Fibroblast of peridontal ligament (primary cell): ENCODE results near the gene SPATS2.

ENCODE experiments used
- DNase-seq: peaks from one replicate; pipeline ENCODE4 v3.0.0-alpha.2; 2010; ENCODE audit errors: extremely low read depth

The SPATS2 gene

DNA sequence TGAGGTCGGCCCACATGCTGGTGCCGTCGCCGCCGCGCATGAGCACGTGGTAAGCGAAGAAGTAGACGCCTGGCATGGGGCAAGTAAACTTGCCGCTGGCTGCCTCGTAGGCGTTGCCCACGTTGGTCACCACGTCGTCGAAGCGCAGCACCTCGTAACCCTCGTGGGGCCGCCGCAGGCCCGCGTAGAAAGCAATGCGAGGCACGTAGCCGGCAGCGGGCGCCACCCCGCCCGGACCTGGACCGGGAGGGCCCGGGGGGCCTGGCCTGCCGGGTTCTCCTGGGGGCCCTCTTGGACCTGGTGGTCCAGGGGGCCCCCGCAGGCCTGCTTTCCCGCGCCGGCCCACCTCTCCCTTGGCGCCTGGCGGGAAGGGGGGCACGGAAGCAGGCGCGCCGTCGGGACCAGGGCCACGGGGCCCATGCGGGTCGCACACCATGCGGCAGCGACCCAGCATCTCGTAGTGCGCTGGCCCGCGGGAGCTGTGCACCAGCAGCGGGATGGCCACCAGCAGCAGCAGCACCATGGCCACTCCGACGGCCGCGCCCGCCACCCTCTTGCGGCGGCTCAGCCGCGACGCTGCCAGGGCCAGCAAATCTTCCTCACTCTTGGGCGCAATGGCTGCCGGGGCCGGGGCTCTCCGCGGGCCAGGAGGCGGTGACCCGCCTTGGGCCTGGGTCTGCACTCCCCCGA lies 31.2 kb upstream of the SPATS2 start:
- DNase-seq = no peak

DNA sequence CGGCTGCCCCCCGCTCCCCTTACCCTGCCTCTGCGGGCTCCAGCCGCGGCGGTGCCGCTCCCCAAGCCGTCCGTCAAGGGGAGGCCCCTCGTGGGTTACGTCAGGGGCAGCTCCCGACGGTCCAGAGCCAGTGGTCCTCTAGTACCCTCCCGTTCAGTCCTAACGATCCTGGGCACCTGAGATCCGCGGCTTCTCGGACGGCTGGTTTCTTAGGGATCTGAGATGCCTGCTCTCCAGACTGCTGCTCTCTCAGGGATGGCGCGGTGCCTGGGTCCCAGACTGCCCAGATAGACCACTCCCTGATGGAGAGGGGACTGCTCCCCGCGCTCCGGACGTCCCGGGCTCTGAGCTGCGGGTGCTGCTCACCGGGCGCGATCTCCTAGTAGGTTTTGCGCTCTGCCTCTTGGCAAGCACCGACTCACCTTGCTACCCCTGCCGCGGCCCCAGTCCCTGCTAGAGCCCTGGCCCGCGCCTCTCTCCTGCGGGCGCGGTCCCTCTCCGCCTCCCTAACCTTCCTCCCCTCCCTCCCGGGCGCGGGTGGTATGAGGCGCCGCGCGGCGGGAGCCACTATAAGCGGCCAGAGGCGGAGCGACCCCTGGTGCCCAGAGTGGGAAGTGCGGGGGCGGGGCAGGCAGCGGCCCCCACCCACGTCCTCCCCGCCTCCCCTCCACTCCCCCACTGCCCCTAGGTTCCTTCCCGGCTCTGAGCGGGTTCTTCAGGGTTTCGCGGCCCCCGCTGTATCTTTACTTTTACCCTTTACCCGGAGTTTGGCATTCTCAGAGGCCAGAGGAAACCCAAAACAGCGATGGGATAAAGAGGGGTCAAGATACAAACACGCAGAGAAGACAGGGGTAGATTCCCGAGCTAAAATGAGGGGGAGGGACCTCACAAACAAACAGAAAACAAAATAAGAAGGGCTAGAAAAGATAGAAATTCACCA lies 30.3 kb upstream of the SPATS2 start, which contains the start of gene C1QL4:
TSS of gene C1QL4 (minus strand) at position 544 of the 940 bp plus-strand sequence. CDS start 711 bp downstream, outside the sequence.
- DNase-seq = peak; percentile 39

DNA sequence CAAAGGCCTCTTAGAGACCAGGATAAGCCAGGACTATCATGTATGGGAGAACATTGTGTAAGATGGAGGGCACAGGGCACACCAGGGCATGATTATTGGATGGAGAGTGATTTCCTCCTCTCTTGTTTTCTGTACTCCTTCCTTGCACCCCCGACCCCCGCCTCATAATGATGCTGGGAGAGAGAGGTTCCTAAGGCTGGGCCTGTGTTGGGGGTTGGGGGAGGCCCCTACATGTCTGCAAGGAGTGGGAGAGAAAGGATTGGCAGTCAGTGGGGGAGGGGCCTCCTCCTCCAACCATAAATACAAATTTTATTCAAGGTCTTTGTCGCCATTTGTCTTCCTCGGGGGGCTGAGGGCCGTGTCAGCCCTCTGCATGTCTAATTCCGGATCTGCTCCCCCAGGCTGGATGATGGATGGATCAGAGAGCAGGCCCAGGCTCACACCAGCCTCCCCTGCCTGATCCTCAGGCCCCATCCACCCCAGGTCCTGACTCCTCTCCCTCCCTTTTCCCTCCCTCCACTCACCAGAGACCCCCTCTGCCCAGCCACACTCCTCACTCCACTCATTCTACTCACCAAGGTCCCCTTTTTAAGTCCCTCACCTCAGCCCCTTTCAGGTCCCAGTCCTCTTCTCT lies 28.3 kb upstream of the SPATS2 start:
- DNase-seq = no peak

DNA sequence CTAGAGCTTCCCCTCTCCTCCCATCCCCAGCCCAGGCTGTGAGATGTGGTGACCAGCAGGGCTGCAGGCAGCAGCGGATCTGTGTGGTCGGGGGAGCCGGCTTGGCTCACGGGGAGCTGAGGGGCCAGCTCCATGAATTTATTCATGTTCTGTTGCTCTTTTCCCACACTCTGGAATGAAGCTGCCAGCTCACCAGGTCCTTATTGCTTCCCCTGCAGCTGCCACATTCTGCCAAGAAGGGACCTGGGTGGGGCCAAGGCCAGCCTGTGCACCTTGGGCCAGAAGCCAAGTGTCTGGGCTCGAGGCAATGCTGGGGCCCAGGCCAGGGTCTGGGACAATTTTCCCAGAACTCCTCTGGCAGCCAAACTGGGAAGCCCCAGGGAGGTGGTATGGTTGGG lies 27.8 kb upstream of the SPATS2 start:
- DNase-seq = no peak

DNA sequence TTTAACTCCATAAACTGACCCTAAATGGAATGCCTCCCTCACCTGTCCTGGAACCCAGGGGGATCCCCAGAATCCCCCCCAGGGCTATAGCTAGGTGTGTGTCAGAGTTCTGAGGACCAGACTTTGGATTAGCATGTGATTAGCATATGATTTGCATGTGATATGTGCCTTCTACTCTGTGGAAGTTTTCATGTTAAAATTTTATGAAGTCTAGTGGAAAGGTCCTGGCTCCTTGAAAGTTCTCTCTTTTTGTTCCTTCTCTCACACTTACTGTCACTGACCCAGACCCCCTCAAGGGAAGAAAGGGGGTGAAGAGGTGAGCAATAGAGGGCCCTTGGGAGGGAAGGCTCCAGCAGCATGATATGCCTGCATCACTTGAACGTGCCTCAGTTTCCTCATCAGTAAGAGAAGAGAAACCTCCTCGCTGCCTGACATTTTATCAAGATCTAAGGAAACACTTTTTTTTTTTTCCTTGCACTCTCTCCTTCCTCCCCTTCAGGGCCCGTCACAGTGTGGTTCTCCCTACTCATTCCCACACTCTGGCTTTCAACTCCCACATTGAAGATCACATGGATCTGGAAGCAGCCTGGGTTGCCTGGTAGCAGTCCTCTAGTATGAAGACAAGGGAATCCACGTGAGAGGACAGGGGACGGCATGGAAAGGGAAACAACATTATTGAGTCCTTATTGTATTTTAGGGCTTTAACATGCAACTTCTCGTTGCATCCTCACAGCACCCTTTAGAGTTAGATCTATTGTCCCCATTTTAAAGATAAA lies 27.0 kb upstream of the SPATS2 start:
- no peak for DNase-seq

DNA sequence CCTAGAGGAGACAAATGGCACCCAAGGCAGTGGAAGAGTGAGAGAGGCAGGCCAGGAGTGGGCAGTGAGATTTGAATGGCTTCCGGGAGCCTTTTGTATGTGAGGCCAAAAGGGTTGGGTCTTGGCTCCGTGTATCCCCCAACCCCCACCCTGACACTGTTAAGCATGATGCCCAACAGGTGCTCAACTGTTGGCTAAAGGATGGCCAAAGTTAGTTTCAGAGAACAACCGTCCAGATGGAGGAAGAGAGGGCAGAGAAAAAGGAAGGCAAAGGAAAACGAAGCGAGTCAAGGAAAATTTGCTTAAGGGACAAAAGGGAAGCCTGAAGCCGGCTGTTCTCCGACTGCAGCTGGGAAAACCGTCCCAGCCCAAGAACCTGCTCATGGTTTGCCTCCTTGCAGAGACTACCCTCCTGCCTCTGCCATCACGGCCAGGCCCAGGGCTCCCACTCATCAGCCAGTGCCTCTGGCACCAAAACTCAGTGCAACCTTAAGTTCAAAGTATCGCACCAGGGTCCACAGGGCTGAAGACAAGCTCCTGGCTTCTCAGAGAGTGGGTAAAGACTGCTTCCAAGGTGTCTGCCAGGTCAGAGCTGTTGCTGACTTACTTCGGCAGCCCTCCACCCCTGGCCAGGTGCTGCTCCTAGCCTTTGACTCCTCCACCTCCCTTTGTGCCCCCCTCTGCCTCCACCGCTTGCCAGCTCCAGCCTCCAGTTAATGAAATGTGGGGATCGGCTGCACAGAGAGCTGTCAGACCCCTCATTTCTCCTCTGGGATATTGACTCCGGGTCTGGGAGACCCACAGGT lies 26.1 kb upstream of the SPATS2 start:
- no peak for DNase-seq

DNA sequence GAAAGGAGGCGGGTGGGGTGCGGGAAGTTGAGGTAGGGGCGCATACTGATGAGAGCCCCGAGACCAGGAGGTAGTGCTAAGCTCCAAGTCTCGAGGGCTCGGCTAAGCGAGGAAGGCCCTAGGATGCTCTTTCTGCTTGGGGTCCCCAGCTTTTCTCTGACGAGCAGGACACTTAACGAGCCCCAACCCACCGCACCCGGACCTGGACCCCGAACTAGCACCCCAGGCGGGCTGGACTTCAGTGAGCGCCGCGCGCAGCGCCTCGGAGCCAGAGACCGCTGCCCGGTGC lies 25.5 kb upstream of the SPATS2 start:
- DNase-seq = no peak

DNA sequence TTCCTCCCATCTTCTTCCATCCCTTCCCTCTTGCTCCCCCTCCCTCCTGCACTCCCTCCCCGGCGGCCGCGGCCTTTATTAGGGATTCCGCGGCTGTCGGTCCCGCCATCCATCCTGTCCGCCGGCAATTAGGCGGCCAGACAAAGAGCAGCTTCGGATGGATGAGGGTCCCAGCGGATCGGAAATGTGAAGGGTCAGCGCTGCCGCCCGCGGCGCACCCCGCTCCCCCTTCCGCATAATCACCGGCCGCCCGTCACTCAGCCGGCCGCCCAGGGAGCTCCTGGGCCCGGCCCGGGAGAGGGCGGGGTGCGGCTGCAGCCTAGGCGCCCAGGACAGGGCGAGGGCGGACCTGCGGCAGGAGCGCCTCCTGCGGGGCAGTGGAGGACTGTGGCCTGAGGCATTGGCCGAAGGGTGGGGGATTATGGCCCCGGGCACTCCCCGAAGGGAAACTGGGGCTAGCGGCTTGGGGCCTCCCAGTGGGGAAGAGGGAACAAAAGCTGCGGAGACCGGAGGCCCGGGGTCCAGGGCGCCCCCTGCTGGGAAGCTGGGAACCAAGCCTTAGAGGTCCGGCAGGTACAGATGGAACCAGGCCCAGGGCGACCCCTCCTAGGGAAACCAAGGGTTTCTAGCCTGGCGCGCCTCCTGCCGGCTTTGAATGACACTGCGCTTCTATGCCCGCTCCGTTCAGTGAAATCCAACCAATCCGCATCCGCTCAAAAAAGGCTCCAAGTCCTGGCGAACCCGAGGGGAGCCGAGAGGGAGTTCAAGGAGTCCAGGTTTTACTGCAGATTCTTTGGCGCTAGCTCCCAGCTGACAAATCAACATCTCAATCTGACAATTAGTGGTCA lies 25.0 kb upstream of the SPATS2 start:
- DNase-seq = peak; percentile 56

DNA sequence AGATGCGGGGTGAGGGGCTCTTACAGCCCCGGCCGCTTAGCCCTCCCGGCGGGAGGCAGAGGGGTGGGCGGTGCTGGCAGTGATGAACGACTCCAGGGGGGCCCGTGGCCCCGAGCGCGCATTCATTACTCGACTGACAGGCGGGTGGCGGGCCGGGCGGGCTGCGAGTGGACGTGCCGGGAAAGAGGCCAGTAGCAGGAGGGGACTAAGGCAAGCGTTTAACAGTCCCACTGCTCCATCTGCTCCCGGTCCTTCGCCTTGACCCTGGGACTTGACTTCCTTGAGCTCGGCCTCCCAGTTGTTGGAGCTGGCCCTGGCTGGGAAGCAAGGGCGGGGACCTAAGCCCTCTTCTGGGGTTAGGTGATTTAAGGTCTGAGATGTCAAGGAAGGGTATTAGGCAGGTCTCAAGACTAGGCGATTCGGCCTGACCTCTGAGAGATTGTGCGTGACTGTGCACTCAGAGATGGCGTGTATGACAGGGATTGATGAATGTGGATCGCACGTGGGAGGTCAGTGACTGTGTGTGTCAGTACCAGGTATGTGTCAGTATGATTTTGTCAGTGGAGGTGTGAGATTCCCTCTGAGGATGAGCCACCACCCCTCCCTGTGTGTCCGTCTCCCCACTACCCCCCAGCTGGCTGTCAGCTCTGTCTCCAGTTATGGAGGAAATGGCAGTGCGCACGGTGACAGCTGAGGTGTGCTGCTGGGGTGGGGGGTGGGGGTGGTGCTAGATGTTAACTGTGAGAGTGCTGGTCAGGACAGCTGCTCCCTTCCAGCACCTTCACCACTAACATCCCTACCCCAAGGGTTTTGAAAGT lies 24.1 kb upstream of the SPATS2 start:
- DNase-seq = no peak

DNA sequence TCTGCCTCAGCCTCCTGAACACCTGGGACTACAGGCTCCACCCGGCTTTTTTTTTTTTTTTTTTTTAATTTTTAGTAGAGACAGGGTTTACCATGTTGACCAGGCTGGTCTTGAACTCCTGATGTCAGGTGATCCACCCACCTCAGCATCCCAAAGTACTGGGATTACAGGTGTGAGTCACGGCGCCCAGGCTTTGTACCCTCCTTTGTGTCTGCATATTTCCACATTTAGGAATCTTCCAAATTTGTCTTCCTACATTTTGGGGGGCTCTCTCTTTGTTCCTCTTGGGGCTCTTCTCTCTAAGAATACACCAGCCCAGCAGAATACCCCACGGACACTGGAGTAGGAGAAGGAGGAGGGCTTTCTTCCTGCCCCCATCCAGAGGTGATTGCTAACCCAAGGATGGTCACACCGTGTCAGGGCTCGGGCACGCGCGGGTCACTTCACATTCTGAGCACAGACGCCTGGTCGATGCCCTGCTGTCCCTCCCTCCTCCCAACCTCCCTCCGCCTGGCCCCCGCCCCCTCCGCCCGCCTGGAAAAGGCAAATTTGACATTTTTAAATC lies 22.7 kb upstream of the SPATS2 start:
- DNase-seq = no peak

DNA sequence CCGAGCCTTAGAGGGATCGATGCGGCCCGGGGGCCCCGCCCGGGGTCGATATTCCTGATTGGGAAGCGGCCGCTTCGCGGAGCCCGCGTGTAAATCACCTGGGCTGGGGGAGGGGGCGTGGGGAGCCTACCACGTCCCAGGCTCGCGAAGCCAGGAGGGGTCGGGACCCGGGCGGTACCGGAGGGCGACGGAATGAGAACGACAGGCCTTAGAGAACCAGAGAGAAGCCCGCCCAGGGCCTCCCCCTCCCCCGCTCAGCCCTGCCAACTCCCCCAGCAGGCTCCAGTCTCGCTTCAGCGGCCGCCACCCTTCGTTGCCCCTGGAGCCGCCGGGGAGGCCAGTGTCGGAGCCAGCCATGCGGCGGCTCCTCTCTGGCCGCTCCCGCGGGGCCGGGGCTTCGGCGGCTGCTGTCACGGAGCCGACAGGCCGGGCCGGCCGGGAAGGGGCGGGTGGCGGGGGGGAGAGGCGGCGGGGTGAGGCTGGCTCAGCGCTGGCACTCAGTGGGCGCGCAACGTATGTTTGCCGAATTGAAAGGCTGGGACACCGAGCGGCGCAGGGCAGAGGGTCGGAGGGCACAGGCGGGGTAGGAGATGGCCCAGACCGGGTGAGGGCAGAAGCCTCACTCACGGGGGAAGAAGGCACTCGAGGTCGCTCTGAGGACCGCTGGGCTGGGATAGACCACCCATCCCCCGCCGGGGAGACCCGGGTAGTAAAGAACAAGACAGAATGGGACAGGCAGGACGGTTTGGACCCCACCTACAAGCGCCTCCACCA lies 22.0 kb upstream of the SPATS2 start:
- DNase-seq = no peak

DNA sequence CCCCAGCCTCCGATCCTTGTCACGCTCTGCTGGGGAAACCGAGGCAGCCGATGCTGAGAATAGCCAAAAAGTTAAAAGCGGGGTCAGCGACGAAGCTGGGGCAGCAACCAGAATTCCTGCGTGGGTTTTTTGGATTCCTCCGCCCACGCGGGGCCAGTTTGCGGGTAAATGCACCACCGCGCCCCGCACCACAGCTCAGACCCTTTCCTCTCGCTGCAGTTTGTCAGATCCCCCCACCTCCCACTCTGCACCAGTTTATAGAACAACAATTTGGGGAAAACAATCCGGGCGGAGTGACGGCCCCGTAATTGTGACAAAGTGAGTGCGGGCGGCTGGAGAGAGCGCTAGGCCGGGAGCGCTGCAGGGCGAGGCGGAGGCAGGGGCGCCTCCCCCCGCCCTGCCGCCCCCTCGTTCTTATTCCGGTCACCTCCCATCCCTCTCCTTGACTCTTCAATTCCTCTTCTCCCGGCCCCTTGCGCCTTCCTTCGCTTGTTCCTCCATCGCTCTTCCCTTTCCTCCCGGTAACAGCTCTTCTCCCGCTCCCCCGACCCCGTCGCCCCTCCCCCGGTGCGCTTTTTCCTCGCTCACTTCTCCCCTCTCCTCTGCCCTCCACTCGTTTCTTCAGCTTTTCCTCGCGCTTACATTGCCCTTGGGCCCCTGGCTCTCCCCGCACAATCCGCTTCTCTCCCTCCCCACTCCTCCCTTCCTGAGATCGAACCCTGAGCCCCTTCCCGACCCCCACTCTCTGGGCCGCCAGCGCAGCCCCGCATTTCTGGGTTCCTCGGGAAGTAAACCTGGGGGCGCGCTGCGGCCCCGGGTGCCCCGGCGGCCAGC lies 21.2 kb upstream of the SPATS2 start:
- no peak for DNase-seq

DNA sequence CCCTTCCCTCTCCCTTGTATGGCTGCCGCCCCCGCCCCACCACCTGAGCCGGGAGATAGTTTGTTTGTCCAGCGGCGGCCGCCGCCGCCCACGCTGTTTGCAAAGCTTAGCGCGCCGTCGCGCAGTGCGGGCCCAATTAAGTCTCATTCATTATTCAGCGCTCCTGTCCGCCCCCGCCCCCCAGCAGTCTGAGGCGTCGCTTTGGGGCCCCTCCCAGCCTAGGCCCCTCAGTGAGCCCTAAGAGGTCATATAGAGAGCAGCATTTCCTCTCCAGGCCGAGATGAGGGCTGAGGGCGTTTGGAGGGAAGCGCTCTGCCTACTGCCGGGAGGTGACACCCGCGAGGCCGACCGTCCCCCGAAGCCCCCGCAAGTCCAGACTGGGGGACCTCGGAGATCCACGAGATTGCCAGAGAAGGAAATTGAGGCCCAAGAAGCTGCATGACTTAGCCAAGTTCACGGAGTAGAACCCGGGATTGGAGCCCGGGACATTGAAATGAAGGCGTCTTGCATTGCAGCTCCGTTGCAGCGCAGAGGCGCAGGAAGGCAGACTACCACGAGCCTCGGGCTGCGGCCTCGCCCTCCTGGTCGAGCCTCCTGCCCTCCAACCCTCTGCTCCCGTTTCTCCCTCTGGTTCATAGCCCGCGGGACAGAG lies 20.5 kb upstream of the SPATS2 start, which contains the start of gene DNAJC22:
TSS of gene DNAJC22 (plus strand) at position 230 of the 652 bp plus-strand sequence. CDS start 1,985 bp downstream, outside the sequence.
- no peak for DNase-seq

DNA sequence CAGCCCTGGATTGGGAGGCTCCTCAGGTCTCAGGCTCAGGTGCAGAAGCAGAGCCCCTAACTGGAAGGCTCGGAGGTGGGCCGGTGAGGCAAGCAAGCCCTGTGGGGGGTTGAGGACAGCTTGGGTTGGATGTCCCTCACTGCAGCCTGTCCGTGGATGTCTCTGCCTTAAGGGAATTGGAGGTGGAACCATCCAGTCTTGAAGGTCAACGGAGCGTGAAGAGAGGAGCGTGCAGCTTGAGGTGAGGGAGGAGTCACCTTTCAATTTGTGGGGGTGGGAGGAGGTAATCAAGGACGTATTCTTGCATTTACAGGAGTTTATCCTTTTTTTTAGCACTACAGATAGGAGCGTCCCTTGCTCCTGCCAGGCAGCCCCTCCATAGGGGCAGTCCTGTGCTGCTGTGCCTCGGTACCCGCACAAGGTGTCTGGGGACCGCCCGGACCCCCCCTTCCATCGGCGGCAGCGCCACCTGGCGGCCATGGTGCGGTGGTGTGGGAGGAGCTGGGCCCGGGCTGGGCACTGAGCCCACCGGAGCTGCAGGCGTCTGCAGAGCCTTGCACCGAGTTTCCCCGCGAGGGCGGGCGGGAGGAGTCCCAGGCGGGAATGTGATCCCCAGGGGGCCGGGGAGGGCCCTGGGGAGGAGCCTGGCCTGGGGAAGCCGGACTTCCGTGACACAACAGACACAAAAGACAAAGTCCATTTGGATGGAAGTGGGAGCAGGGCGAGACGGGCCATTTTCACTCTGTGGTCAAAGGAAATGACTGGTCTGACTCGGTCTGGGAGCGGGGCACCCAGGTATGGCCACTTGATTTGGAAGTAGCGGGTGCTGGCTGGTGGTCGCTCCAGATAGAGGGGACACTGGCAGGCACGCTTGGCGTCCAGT lies 19.7 kb upstream of the SPATS2 start:
- peak; percentile 35 for DNase-seq

DNA sequence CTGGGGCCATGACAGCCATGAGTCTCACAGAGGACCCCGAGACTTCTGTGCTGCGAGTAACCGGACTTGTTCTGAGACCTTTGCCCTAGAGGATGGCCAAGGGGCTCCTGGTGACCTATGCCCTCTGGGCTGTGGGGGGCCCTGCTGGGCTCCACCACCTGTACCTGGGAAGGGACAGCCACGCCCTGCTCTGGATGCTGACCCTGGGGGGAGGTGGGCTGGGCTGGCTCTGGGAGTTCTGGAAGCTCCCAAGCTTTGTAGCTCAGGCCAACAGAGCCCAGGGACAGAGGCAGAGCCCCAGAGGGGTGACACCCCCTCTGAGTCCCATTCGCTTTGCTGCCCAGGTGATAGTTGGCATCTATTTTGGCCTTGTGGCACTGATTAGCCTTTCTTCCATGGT lies 18.5 kb upstream of the SPATS2 start:
- DNase-seq = no peak

DNA sequence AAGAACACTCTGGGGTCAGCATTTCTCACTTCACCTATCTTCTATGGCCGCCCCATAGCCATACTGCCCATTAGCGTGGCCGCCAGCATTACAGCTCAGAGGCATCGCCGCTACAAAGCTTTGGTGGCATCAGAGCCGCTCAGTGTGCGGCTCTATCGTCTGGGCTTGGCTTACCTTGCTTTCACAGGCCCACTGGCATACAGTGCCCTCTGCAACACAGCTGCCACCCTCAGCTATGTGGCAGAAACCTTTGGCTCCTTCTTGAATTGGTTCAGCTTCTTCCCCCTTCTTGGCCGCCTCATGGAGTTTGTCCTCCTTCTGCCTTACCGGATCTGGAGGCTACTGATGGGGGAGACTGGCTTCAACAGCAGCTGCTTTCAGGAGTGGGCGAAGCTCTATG lies 18.0 kb upstream of the SPATS2 start:
- DNase-seq = no peak
